ENCODE data around the gene KCTD13.

KCTD13 gene

DNA sequence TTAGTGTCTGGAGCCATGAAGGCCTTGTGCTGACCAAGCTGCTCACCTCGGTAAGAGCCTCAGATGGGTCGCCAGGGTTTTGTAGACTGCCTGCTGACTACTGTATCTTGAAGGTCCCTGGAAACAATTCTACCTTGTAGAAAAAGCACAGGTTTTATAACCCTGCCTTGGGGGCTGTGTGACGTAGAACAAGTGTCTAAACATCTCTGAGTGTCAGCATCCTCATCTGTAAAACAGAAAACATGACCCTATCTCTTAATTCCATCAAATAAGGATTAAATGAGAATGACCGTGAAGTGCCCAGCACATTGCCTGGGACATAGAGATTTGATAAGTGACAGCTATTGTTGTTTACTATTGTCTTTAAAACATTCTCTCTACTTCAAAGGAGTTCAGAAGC is 42.2 kb upstream of the KCTD13 start:
- TF ChIP-seq, protein P1, sequence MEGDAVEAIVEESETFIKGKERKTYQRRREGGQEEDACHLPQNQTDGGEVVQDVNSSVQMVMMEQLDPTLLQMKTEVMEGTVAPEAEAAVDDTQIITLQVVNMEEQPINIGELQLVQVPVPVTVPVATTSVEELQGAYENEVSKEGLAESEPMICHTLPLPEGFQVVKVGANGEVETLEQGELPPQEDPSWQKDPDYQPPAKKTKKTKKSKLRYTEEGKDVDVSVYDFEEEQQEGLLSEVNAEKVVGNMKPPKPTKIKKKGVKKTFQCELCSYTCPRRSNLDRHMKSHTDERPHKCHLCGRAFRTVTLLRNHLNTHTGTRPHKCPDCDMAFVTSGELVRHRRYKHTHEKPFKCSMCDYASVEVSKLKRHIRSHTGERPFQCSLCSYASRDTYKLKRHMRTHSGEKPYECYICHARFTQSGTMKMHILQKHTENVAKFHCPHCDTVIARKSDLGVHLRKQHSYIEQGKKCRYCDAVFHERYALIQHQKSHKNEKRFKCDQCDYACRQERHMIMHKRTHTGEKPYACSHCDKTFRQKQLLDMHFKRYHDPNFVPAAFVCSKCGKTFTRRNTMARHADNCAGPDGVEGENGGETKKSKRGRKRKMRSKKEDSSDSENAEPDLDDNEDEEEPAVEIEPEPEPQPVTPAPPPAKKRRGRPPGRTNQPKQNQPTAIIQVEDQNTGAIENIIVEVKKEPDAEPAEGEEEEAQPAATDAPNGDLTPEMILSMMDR (IDR thresholded peaks at IDR 0.05) = no peak

DNA sequence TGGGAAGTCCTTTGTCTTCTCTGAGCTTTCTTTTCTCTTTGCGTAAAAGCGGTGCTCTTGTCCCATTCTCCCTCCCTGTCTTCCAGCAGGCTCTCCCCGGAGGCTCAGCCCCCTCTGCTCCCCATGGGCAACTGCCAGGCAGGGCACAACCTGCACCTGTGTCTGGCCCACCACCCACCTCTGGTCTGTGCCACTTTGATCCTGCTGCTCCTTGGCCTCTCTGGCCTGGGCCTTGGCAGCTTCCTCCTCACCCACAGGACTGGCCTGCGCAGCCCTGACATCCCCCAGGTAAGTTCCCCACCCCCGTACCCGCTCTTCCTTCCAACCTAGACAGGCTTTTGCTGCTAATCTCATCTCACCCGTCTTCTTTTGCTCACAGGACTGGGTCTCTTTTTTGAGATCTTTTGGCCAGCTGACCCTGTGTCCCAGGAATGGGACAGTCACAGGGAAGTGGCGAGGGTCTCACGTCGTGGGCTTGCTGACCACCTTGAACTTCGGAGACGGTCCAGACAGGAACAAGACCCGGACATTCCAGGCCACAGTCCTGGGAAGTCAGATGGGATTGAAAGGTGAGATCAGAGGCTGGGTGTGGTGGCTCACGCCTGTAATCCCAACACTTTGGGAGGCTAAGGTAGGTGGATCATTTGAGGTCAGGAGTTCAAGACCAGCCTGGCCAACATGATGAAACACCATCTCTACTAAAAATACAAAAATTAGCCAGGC is 37.2 kb upstream of the KCTD13 start:
- TF ChIP-seq, protein P1 (IDR thresholded peaks at IDR 0.05) = no peak

DNA sequence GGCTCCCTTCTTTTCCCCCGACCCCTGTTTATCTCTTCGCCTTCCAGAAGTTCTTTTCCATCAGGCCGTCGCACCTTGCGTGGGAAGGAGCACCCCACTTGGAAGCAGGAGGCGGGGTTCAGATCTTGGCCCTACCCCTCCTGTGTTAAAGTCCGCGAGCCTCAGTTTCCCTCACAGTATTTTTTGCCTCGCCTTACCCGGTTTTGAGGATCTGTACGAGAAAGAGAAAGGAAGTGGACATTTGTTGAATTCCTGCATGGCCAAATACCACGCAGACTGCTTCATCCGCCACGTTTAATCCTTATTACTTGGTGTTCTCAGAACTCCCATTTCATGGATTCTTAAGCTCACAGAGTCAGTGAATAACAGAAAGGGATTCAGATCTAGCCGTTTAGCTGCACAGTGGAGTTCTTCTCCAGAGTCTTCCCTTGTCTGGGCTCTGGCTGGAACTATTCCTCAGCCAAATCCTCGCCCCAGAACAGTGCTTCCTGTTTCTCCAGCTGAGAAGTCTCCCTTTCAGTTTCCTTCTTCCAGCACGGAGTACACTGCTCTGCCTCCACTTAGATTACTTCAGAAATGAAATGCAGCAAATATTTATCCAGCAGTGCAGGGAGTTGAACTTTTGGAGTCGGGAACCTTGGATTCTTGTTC is 36.4 kb upstream of the KCTD13 start:
- TF ChIP-seq, protein P1 (IDR thresholded peaks at IDR 0.05) = no peak

DNA sequence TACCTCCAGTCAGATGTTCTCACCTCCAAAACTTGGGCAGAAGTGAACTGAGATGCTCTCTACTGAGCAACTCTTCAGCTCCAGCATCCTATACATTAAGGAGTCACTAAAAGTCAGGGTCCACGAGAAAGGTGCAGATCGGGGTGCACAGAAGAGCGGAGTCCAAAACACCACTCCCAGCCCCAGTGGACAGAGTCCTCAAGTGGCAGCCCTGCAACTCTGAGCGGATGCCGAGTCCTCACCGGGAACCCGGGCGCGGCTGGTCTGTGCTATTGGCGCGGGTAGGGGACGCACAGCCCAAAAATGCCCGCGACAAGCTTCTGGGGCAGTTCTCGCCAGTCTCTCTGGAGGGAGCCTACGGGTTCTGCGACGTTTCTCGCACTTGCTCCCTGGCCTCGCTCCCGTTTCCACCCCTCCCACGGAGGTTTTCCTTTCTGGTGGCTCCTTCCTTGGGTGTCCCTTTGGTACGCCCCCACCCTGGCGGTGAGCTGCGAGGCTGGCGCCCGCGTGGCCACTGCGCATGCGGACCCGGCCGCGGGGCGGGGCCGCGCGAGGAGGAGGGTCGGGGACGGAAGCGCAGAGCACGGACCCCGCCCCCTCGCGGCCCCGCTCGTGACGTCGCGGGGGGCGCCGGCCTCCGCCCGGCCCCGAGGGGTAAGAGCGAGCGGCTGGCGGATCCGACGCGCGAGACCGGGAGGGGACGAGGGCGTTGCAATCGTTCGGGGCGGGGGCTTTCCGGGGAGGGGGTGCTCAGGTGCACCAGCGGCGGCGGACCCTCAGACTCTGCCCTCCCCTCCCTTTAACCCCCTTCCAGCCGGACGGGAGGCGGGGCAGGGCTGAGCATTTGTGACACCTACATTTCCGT is 35.7 kb upstream of the KCTD13 start, which contains the start of gene TMEM219:
Gene TMEM219, plus strand, starts transcription at position 601 of the 865 bp plus-strand sequence. CDS start 1,065 bp downstream, outside the sequence.
- TF ChIP-seq, protein P1 (IDR thresholded peaks at IDR 0.05) = no peak; the same call in 1 of the 2 replicates

DNA sequence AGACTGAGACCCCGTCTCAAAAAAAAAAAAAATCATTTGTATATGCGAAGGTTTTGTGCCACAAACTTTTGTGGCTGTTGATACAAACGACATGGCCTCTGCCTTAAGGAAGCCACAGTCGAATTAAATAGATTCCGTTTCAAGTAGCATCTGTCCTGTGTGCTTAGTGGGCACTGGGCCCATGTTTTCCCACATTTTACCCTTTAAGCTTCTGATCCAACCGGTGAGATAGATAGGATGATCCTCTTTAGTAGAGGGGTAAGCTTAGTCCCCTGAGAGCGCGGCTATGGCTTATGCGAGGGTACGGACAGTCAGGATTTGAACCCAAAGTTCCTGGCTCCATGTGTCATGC is 35.1 kb upstream of the KCTD13 start:
- TF ChIP-seq, protein P1 (IDR thresholded peaks at IDR 0.05) = no peak

DNA sequence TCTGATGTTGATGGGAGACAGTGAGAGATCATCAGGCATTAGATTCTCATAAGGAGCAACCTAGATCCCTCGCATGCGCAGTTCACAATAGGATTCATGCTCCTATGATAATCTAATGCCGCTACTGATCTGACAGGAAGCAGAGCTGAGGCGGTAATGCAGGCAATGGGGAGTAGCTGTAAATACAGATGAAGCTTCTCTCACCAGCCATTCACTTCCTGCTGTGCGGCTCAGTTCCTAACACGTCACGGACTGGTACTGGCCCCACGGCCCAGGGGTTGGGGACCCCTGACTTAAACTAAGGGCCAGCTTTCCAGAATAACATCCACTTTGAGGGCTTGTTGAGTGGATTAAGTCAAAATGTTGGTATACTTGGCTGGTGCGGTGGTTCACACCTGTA is 33.3 kb upstream of the KCTD13 start:
- TF ChIP-seq, protein P1 (IDR thresholded peaks at IDR 0.05) = no peak

DNA sequence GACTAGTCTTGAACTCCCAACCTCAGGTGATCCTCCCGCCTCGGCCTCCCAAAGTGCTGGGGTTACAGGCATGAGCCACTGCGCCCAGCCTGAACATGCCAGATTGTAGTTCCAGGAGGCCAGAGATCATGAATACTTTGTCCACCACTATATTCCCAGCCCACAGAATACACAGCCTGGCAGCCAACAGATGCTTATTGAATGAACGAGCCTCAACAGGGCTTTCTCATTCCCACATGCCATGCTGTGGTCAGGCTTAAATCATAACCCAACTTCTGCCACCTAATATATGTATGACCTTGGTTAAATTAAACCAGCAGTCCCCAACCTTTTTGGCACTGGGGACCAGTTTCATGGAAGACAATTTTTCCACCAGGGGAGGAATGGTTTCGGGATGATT is 32.7 kb upstream of the KCTD13 start:
- TF ChIP-seq, protein P1 (IDR thresholded peaks at IDR 0.05) = no peak
